DOHH2 (cell line): ENCODE measurements around the gene CEACAM21.
A peak's percentile ranks its signal among the peaks of the same experiment; 100 is the strongest.

Source experiments
- H3F3A ChIP-seq: fragments of 200-600 bp; sonication (generic), shearing (Covaris generic); 2 replicates; pipeline ENCODE4 v1.6.0; 2016; ENCODE audit warnings: antibody characterized with exemption, mild to moderate bottlenecking; ENCODE audit not compliant: control insufficient read depth, insufficient read depth
- H3K27ac ChIP-seq: fragments of 200-600 bp; sonication (generic); 2 replicates; pipeline ENCODE4 v1.5.1; 2014; ENCODE audit warnings: low read depth, mild to moderate bottlenecking, low read length, moderate library complexity
- H3K27me3 ChIP-seq: fragments of 200-600 bp; sonication (generic); 2 replicates; pipeline ENCODE4 v1.6.1; 2014; ENCODE audit warnings: mild to moderate bottlenecking, low read length, mixed read lengths; ENCODE audit not compliant: control insufficient read depth
- H3K36me3 ChIP-seq: fragments of 200-600 bp; sonication (generic); 2 replicates; pipeline ENCODE4 v1.6.1; 2014; ENCODE audit warnings: mild to moderate bottlenecking, low read length, moderate library complexity, mixed read lengths; ENCODE audit not compliant: control insufficient read depth
- H3K4me1 ChIP-seq: fragments of 200-600 bp; sonication (generic); 2 replicates; pipeline ENCODE4 v1.6.1; 2014; ENCODE audit warnings: mild to moderate bottlenecking, low read length, mixed read lengths; ENCODE audit not compliant: control insufficient read depth
- H3K4me2 ChIP-seq: fragments of 200-600 bp; sonication (generic); 2 replicates; pipeline ENCODE4 v1.6.0; 2014; ENCODE audit warnings: mild to moderate bottlenecking, low read length, moderate library complexity
- H3K4me3 ChIP-seq: fragments of 200-600 bp; sonication (generic); 2 replicates; pipeline ENCODE4 v1.5.1; 2014; ENCODE audit warnings: mild to moderate bottlenecking, low read length, mixed read lengths
- H3K79me2 ChIP-seq: fragments of 200-600 bp; sonication (generic); 2 replicates; pipeline ENCODE4 v1.6.1; 2014; ENCODE audit warnings: mild to moderate bottlenecking, low read length, mixed read lengths; ENCODE audit not compliant: control insufficient read depth
- H3K9me2 ChIP-seq: fragments of 200-600 bp; sonication (generic); replicated peaks from 2 replicates; pipeline ENCODE4 v1.6.1; 2014; ENCODE audit warnings: mild to moderate bottlenecking, low read length, mixed read lengths; ENCODE audit not compliant: control insufficient read depth
- H3K9me3 ChIP-seq: fragments of 200-600 bp; sonication (generic); 2 replicates; pipeline ENCODE4 v1.6.1; 2014; ENCODE audit warnings: antibody characterized with exemption, low read length, mixed read lengths; ENCODE audit not compliant: control insufficient read depth, insufficient read depth
- H4K20me1 ChIP-seq: fragments of 200-600 bp; sonication (generic); 2 replicates; pipeline ENCODE4 v1.6.0; 2014; ENCODE audit warnings: low read depth, mild to moderate bottlenecking, antibody characterized with exemption, low read length, moderate library complexity; ENCODE audit not compliant: control insufficient read depth, insufficient read depth
- CTCF ChIP-seq: fragments of 200-600 bp; sonication (generic); IDR thresholded peaks from one replicate; pipeline ENCODE4 v1.5.1; 2014; ENCODE audit warnings: antibody characterized with exemption, mild to moderate bottlenecking, low read depth, low read length; ENCODE audit not compliant: poor library complexity, severe bottlenecking
- EZH2phosphoT487 ChIP-seq: fragments of 200-600 bp; sonication (generic); IDR thresholded peaks from 2 replicates; pipeline ENCODE4 v1.6.1; 2017; ENCODE audit warnings: borderline replicate concordance, mild to moderate bottlenecking, antibody characterized with exemption, low read length, moderate library complexity, mixed read lengths

The CEACAM21 gene

DNA sequence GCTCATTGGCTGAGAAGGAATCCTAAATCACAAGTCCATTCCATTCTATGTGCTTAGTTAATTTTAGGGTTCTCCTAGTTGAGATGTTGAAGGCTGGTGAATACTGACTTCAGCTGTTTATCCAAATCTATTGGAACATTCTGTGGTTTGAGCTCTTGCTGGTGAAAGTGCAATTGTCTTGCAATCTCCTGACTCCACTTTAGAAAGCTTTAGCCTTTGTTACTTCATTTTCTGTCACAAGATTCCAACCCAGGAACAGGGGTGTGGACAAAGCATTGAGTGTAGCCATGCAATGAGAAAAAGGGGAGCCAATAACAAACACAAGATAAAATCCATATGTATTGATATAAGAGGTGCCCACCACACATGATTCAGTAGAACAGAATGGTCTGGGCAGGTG is 15.0 kb downstream of the CEACAM21 start:
- Histone ChIP-seq H4K20me1 (no peaks in the 10 kb centered on the region), H3K9me2 (no peaks in the 10 kb centered on the region), H3K27ac (no peak overlapping the region), H3F3A (no peaks in the 10 kb centered on the region), H3K36me3 (no peaks in the 10 kb centered on the region), H3K79me2 (no peaks in the 10 kb centered on the region), H3K4me2 (no peak overlapping the region), H3K27me3 (peaks cover 5% of the 10 kb centered on the region; the same call in 1 of the 2 replicates), H3K4me1 (no peaks in the 10 kb centered on the region), H3K4me3 (no peak overlapping the region), H3K9me3 (no peaks in the 10 kb centered on the region)
- TF ChIP-seq CTCF (no peak), EZH2phosphoT487 (no peak)

DNA sequence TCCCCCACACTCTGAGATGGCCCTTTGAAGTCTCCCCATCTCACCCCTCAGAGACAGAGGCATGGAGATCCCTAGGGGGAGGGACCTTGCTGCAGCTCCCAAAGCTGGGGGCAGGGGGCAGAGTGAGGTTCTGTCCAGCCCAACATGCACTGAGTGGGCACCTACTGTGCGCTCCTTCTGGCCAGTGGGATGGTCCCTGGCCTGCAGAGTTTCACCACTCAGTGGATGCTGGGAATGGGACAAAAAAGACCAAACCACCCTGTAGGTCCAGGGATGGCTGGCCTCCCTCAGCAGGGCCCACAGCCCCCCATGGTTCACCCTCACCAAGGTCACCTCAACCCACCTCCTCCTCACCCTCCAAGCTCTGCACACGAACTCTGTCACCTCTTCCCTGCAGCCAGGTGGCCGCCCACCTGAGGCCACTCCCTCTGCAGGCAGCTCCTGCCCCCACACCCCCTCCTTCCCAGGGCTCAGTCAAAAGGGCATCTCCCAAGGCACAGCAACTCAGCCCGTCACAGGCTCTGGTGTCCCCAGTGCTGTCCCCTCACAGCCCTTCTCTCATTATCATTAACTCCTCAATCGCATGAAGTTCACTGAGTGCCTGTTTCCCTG is 16.1 kb downstream of the CEACAM21 start:
- Histone ChIP-seq H3K36me3 (no peaks in the 10 kb centered on the region), H3K9me3 (no peaks in the 10 kb centered on the region), H3K4me1 (no peaks in the 10 kb centered on the region), H3K79me2 (no peaks in the 10 kb centered on the region), H3K9me2 (no peaks in the 10 kb centered on the region), H3K4me3 (no peak overlapping the region), H4K20me1 (no peaks in the 10 kb centered on the region), H3K4me2 (no peak overlapping the region), H3F3A (no peaks in the 10 kb centered on the region), H3K27me3 (peaks cover 14% of the 10 kb centered on the region), H3K27ac (no peak overlapping the region)
- no peak for TF ChIP-seq CTCF
- no peak for TF ChIP-seq EZH2phosphoT487

DNA sequence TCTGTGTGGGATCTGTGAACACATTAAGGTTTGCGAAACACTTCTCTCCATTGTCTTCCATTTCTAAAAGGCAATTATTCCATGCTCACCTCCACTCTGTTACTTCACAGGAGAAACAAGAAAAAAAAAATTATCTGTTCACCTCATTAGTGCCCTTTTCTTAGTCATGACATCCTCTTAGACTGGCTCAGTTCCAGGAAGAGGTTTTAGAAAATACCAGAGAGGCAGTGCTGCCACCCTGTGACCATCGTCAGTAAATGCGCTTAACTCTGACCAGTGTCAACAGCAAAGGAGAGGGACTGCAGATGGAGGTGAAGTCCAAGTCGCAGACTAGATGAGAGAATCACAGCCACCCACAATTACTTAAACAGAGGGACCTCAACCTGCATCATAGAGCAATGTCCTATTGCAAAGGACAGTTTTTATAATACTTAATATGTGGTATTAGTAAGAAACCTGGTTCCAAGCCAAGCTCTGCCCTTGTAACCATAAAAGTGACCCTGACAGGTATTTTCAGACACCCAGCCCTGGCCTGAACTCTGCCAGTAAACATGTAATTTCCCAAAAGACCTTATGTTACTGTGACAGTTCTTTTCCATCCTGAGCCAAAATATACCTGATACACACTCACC is 19.4 kb downstream of the CEACAM21 start:
- Histone ChIP-seq H3F3A (no peaks in the 10 kb centered on the region), H3K4me3 (no peak overlapping the region)

More for the DNA sequence above, 19.4 kb downstream of the CEACAM21 start:
- H3K4me2 ChIP-seq: no peak overlapping the region
- no peaks in the 10 kb centered on the region for H4K20me1 ChIP-seq
- H3K36me3 ChIP-seq: no peaks in the 10 kb centered on the region
- peaks cover 21% of the 10 kb centered on the region for H3K27me3 ChIP-seq
- H3K4me1 ChIP-seq: peaks cover 5% of the 10 kb centered on the region
- no peak overlapping the region for H3K27ac ChIP-seq
- H3K79me2 ChIP-seq: no peaks in the 10 kb centered on the region
- TF ChIP-seq CTCF (peak; percentile 85), EZH2phosphoT487 (no peak)
- H3K9me3 ChIP-seq: no peaks in the 10 kb centered on the region
- no peaks in the 10 kb centered on the region for H3K9me2 ChIP-seq
